ENCODE measurements around the gene ELMOD2. TPM values are rescaled to one million over a fixed set of nuclear protein-coding genes. Genes with fewer than 3 reads are reported as not detected.
A peak's percentile ranks its signal among the peaks of the same experiment; 100 is the strongest.

The ELMOD2 gene, protein sequence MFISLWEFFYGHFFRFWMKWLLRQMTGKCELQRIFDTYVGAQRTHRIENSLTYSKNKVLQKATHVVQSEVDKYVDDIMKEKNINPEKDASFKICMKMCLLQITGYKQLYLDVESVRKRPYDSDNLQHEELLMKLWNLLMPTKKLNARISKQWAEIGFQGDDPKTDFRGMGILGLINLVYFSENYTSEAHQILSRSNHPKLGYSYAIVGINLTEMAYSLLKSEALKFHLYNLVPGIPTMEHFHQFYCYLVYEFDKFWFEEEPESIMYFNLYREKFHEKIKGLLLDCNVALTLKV
- total RNA-seq, result 10 to 100 TPM; 12.3 to 14.9 TPM
- 16.5 TPM for polyA plus RNA-seq (2013, experiment 1 of 2)
- 13.6 TPM for polyA plus RNA-seq (2013, experiment 2 of 2)
- total RNA-seq, result 9.7 to 60.0 (median 34.2) reads per million in 172 experiments

- H3K4me3 Mint-ChIP-seq, result peak within 1 kb of the TSS; percentile 91
Observed at GRCh38 chr4:140523857-140524742, at the start of gene ELMOD2. Gene ELMOD2, plus strand, starts transcription at chr4:140524168. Its CDS starts 1,261 bp downstream, at chr4:140525429.

DNA sequence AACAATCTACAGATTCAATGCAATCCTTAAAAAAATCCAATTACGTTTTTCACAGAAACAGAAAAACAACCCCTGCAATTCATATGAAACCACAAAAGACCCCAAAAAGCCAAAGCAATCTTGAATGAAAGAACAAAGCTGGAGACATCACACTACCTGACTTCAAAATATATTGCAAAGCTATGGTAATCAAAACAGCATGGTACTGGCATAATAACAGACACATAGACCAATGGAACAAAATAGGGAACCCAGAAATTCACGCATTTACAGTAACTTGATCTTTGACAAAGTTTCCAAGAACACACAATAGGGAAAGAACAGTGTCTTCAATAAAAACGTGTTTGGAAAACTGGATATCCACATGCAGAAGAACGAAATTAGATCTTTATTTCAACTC lies 40.5 kb upstream of the ELMOD2 start:
- Mint-ChIP-seq H3K27ac (no peak overlapping the region), H3K27me3 (peaks cover 22% of the 10 kb centered on the region), H3K4me3 (no peak overlapping the region), H3K9me3 (peaks cover 5% of the 10 kb centered on the region), H3K36me3 (ENCODE audit: low read depth) (no peaks in the 10 kb centered on the region), H3K4me1 (ENCODE audit: low read depth) (no peaks in the 10 kb centered on the region)
- Histone ChIP-seq H3K4me1 (ENCODE audit: insufficient read depth, low read length) (no peaks in the 10 kb centered on the region), H3K9me3 (ENCODE audit: control insufficient read depth in 1 of 2, insufficient read depth in 1 of 2, low read length in 2 of 2) (no peaks in the 10 kb centered on the region), H3K36me3 (ENCODE audit: insufficient read depth, low read length) (no peaks in the 10 kb centered on the region), H3K4me3 (ENCODE audit: low read length) (no peak overlapping the region), H3K27me3 (ENCODE audit: control insufficient read depth in 1 of 2, insufficient read depth in 2 of 2, low read length in 2 of 2) (peaks cover 0 to 9% of the 10 kb centered on the region in 2 experiments), H3K27ac (ENCODE audit: low read depth in 1 of 2, low read length in 2 of 2) (no peak overlapping the region)
- TF ChIP-seq CTCF (IDR thresholded peaks at IDR 0.05), result no peak
- no peak for ATAC-seq (ENCODE audit: poor library complexity)
- intact Hi-C loops (cut with DNase I, micrococcal nuclease), result no loop called here
- CTCF ChIA-PET, result no interaction called here
- DNase-seq, result no peak
- POLR2A ChIA-PET, result no interaction called here

More at GRCh38 chr4:140523857-140524742, at the start of gene ELMOD2:
- DNase-seq (peak; percentile 93 to 99 (median 96)), ATAC-seq (ENCODE audit: poor library complexity) (peak; percentile 99)
- peak within 1 kb of the TSS; percentile 79 for H3K27ac Mint-ChIP-seq
- peak within 1 kb of the TSS in 1 of 2 donors; percentile 58 for H3K27ac ChIP-seq (ENCODE audit: low read depth in 1 of 2, low read length in 2 of 2)
- ChIA-PET CTCF (interaction anchor here (0.6 to 1.6 kb wide), 9 partner anchors 12 to 1509 kb away, joined by 3 to 11 read pairs (median 3); partner anchors contain the start of genes NOCT and SCOC), POLR2A (interaction anchor here (0.8 to 2.3 kb wide), 9 partner anchors 32 to 1223 kb away, joined by 3 to 26 read pairs (median 3); partner anchors contain the start of gene SCOC)
- H3K36me3 ChIP-seq (ENCODE audit: insufficient read depth, low read length), result peaks cover 10% of the 10 kb centered on the region
- H3K4me1 Mint-ChIP-seq (ENCODE audit: low read depth), result peaks cover 26% of the 10 kb centered on the region
- peaks cover 10% of the 10 kb centered on the region for H3K4me1 ChIP-seq (ENCODE audit: insufficient read depth, low read length)
- peak; percentile 82 for TF ChIP-seq CTCF (IDR thresholded peaks at IDR 0.05)
- peaks cover 21% of the 10 kb centered on the region for H3K36me3 Mint-ChIP-seq (ENCODE audit: low read depth)
- no peaks in the 10 kb centered on the region for H3K9me3 Mint-ChIP-seq
- H3K4me3 ChIP-seq (ENCODE audit: low read length), result peak within 1 kb of the TSS; percentile 65
- no peaks in the 10 kb centered on the region for H3K27me3 ChIP-seq (ENCODE audit: control insufficient read depth in 1 of 2, insufficient read depth in 2 of 2, low read length in 2 of 2)
- H3K9me3 ChIP-seq (ENCODE audit: control insufficient read depth in 1 of 2, insufficient read depth in 1 of 2, low read length in 2 of 2), result no peaks in the 10 kb centered on the region
- intact Hi-C loops (cut with DNase I, micrococcal nuclease), result loop anchor here (2.0 to 10.0 kb wide), 6 partner anchors 151 to 1509 kb away; partner anchors contain the start of genes MAML3 (in 2 of the 2), SCOC (in 2 of the 2), NOCT (in 1 of the 2) and SETD7 (in 1 of the 2)
- no peaks in the 10 kb centered on the region for H3K27me3 Mint-ChIP-seq

GRCh38 chr4:140485939-140486338 lies 38.0 kb upstream of the ELMOD2 start:
- Histone ChIP-seq H3K4me1 (ENCODE audit: insufficient read depth, low read length) (no peaks in the 10 kb centered on the region), H3K27me3 (ENCODE audit: control insufficient read depth in 1 of 2, insufficient read depth in 2 of 2, low read length in 2 of 2) (peaks cover 0 to 4% of the 10 kb centered on the region in 2 experiments), H3K9me3 (ENCODE audit: control insufficient read depth in 1 of 2, insufficient read depth in 1 of 2, low read length in 2 of 2) (no peaks in the 10 kb centered on the region), H3K36me3 (ENCODE audit: insufficient read depth, low read length) (no peaks in the 10 kb centered on the region), H3K27ac (ENCODE audit: low read depth in 1 of 2, low read length in 2 of 2) (no peak overlapping the region), H3K4me3 (ENCODE audit: low read length) (no peak overlapping the region)
- H3K36me3 Mint-ChIP-seq (ENCODE audit: low read depth), result no peaks in the 10 kb centered on the region
- ATAC-seq (ENCODE audit: poor library complexity) (no peak), DNase-seq (no peak)
- no peak for TF ChIP-seq CTCF (IDR thresholded peaks at IDR 0.05)
- H3K4me1 Mint-ChIP-seq (ENCODE audit: low read depth), result no peaks in the 10 kb centered on the region
- H3K27ac Mint-ChIP-seq, result no peak overlapping the region
- intact Hi-C loops (cut with DNase I, micrococcal nuclease), result no loop called here
- ChIA-PET CTCF (no interaction called here), POLR2A (no interaction called here)
- H3K9me3 Mint-ChIP-seq, result peaks cover 5% of the 10 kb centered on the region
- no peak overlapping the region for H3K4me3 Mint-ChIP-seq
- peaks cover 17% of the 10 kb centered on the region for H3K27me3 Mint-ChIP-seq

All from CD4-positive, alpha-beta T cell (primary cell).